ENCODE data around the gene SH3RF3. TPM values are rescaled to one million over a fixed set of nuclear protein-coding genes. Genes with fewer than 3 reads are reported as not detected.

Gene SH3RF3
- total RNA-seq, 2 donors from 2014 or later = 1.3 to 5.6 TPM

DNA sequence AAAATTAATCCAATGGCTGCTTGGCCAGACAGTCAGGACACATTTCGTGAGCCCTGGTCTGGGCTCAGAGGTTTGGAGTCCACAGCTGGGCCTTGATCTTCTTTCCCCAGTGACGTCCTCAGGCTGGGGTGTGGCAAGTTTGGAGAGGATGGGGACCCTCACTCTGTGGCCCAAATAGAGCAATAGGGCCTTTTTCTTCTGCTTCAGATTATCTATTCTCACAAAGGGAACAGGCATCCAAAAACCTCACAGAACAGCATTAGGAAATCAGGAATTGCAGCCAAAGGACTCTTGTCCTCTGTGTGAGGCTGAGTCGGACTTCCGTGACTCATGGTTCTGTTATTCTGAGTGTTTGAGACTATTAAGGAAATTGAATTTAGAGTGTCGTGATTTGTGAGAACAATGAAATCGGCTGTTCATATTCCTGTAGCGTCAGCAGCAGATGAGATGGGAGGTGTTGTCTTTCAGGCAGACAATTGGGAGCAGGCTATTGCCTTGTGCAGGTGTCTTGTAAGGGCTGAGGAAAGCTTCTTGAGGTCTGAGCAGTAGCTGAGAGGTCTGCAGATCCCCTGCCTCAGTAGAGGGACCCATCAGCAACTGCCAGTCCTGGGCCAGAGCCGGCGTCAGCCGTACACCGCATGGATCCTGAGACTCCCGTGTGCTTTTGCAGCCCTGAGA is 113.8 kb downstream of the SH3RF3 start:
- Histone ChIP-seq H3K4me1 (peaks cover 25% of the 10 kb centered on the region), H3K36me3 (replicated peaks in 1 of 2; ENCODE audit: insufficient read depth in 1 of 2, low read depth in 2 of 2) (no peaks in the 10 kb centered on the region), H3K27ac (peak overlapping the region; percentile 11 to 68 (median 64)), H3K27me3 (no peaks in the 10 kb centered on the region), H3K9me3 (no peaks in the 10 kb centered on the region), H3K4me3 (no peak overlapping the region)
- ATAC-seq (peak; percentile 73), DNase-seq (peak in 3 of 4 donors; percentile 29 to 60 (median 40))
- WGBS, 2 donors = 73 to 80% methylated on average over 12 of the region's 12 CpGs
- TF ChIP-seq POLR2A (IDR thresholded peaks at IDR 0.05) = no peak
- TF ChIP-seq, protein P1, sequence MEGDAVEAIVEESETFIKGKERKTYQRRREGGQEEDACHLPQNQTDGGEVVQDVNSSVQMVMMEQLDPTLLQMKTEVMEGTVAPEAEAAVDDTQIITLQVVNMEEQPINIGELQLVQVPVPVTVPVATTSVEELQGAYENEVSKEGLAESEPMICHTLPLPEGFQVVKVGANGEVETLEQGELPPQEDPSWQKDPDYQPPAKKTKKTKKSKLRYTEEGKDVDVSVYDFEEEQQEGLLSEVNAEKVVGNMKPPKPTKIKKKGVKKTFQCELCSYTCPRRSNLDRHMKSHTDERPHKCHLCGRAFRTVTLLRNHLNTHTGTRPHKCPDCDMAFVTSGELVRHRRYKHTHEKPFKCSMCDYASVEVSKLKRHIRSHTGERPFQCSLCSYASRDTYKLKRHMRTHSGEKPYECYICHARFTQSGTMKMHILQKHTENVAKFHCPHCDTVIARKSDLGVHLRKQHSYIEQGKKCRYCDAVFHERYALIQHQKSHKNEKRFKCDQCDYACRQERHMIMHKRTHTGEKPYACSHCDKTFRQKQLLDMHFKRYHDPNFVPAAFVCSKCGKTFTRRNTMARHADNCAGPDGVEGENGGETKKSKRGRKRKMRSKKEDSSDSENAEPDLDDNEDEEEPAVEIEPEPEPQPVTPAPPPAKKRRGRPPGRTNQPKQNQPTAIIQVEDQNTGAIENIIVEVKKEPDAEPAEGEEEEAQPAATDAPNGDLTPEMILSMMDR (IDR thresholded peaks at IDR 0.05) = no peak
- intact Hi-C loops (cut with DNase I) = no loop called here

- Histone ChIP-seq H3K9me3 (no peaks in the 10 kb centered on the region), H3K27ac (peak overlapping the region in 3 of 4 donors; percentile 61 to 68 (median 68)), H3K4me3 (no peak overlapping the region), H3K4me1 (peaks cover 25% of the 10 kb centered on the region), H3K27me3 (no peaks in the 10 kb centered on the region), H3K36me3 (replicated peaks in 1 of 2; ENCODE audit: insufficient read depth in 1 of 2, low read depth in 2 of 2) (no peaks in the 10 kb centered on the region)
- TF ChIP-seq, protein P1 (IDR thresholded peaks at IDR 0.05) = no peak
- no peak for TF ChIP-seq POLR2A (IDR thresholded peaks at IDR 0.05)
- DNase-seq = no peak
- ATAC-seq = no peak
- intact Hi-C loops (cut with DNase I) = no loop called here
- WGBS, 2 donors = 81 to 82% methylated on average over 10 of the region's 10 CpGs
Observed at GRCh38 chr2:109243526-109244303, 114.7 kb downstream of the SH3RF3 start.

DNA sequence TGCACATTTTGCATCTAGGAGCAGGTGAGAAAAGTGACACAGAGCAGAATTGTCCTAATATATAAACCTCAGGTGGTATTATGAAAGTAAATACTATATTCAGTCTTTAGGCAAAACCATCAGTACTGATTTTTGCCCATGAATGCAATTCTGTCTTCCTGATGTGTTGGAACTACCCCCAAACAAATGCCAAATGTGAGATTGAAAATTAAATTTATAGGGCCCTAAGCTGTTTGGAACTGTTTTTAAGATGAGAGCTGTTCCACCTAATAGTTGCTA is 115.2 kb downstream of the SH3RF3 start:
- no peaks in the 10 kb centered on the region for H3K9me3 ChIP-seq
- ATAC-seq (no peak), DNase-seq (no peak)
- TF ChIP-seq, protein P1 (IDR thresholded peaks at IDR 0.05) = no peak
- TF ChIP-seq POLR2A (IDR thresholded peaks at IDR 0.05) = no peak
- H3K4me3 ChIP-seq = no peak overlapping the region
- H3K27ac ChIP-seq = peak overlapping the region in 1 of 4 donors; percentile 68
- H3K36me3 ChIP-seq (replicated peaks in 1 of 2; ENCODE audit: insufficient read depth in 1 of 2, low read depth in 2 of 2) = no peaks in the 10 kb centered on the region
- intact Hi-C loops (cut with DNase I) = no loop called here
- no peaks in the 10 kb centered on the region for H3K27me3 ChIP-seq
- peaks cover 25% of the 10 kb centered on the region for H3K4me1 ChIP-seq

- no peak for ATAC-seq
- 40 to 42% methylated on average over 3 to 4 of the region's 4 CpGs for WGBS, 2 donors
- peak overlapping the region in 1 of 4 donors; percentile 4 for H3K27ac ChIP-seq
Observed at GRCh38 chr2:109244750-109245382, 115.9 kb downstream of the SH3RF3 start.

More at GRCh38 chr2:109244750-109245382, 115.9 kb downstream of the SH3RF3 start:
- Histone ChIP-seq H3K27me3 (no peaks in the 10 kb centered on the region), H3K36me3 (replicated peaks in 1 of 2; ENCODE audit: insufficient read depth in 1 of 2, low read depth in 2 of 2) (no peaks in the 10 kb centered on the region), H3K4me3 (no peak overlapping the region), H3K9me3 (no peaks in the 10 kb centered on the region), H3K4me1 (peaks cover 25% of the 10 kb centered on the region)
- intact Hi-C loops (cut with DNase I) = no loop called here
- no peak for DNase-seq
- no peak for TF ChIP-seq POLR2A (IDR thresholded peaks at IDR 0.05)
- TF ChIP-seq, protein P1 (IDR thresholded peaks at IDR 0.05) = no peak
